Inflammatory macrophage (primary cell): ENCODE results near the gene KRTAP10-3.
"Not testable (repeated sequence)": the region's sequence is repeated elsewhere in the genome, so short reads cannot be mapped to it uniquely, and the experiment has no call there.

Experiments used
- DNase-seq, 2 donors: peaks; one replicate each; pipeline ENCODE4 v3.0.0-alpha.2; 2020 to 2022

Gene KRTAP10-3

GRCh38 chr21:44589586-44590305 lies 31.2 kb upstream of the KRTAP10-3 start:
- DNase-seq: no peak

DNA sequence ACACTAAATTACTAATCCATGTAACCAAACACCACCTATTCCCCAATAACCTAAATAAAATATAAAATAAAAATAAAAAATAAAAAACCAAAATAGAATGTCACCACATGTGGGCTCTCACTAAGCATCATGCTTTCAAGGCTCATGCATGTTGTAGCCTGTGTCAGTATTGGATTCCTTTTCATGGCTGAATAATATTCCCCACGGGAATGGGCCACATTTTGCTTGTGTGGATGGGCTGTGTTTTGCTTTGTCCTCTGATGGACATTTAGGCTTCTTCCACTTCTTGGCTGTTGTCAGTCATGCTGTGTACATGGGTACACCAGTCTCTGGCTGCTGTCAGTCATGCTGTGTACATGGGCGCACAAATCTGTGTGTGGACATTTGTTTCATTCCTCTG lies 30.5 kb upstream of the KRTAP10-3 start:
- DNase-seq: no peak

DNA sequence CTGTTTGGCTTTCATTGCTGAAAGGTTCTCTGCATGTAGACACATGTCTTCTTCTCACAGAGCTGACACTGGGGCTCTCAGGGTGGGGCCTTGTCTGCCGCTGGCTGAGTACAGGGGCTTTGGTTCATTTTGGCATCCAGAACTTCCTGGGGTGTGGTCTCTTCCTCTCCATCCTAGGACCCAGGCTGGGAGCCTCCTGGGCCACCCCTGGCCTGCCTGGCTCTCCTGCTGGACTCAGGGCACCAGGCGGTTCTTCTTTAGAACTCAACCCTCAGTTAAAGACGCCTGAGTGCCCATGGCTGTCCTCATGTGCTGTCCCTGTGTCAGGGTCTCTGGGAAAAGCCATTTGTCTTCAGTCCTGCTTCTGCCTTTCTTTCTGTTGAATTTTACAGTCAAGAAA lies 27.3 kb upstream of the KRTAP10-3 start:
- no peak for DNase-seq

DNA sequence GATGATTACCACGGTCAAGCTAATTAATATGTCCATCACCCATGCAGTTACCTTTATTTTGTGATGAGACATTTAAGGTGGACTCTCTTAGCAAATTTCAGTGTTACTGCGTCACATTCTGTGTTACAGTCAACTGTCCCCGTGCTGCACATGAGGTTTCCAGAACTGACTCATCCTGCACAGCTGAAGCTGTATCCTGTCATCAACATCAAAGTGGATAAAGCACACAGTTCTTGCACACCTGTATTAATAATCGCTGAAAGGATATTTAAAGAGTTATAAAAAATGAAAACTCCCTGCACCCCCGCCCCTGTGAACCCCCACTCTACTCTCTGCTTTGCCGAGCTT lies 25.2 kb upstream of the KRTAP10-3 start:
- DNase-seq: no peak

GRCh38 chr21:44583089-44583799 lies 24.6 kb upstream of the KRTAP10-3 start:
- no peak for DNase-seq

DNA sequence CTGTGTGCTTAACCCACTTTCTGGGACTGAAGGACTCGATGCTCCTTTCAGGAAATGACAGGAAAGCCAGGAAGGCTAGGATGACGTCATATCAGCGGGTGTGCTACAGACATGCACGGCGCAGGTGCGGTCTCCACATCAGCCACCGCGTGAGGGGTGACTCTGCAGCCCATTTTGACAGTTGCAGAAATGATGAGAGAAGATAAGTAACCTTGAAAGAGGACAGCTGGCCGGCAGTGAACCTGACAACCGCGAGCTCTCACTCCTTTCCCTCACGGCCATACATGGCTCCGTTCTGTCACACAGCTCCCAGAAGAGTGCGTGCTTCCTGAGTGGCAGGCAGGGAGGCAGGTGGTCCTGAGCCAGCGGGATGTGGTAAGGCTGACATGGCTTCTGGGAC lies 23.5 kb upstream of the KRTAP10-3 start:
- DNase-seq: no peak

GRCh38 chr21:44581158-44581557 lies 22.6 kb upstream of the KRTAP10-3 start:
- no peak for DNase-seq

- DNase-seq: not testable (repeated sequence)
Measured at GRCh38 chr21:44580231-44580821, 21.7 kb upstream of the KRTAP10-3 start, which contains the start of gene KRTAP10-5. KRTAP10-5 (minus strand) TSS chr21:44580604; CDS start chr21:44580578, 26 bp downstream.

DNA sequence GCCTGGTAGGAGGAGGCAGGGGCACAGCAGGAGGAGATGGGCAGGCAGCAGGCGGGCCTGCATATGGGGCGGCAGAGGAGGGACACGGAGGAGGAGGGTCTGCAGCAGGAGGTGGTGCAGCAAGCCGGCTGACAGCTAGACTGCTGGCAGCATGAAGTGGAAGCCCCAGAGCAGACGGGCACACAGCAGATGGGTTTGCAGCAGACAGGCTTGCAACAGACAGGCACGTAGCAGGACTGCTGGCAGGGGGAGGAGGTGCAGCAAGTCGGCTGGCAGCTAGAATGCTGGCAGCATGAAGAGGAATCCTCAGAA lies 21.2 kb upstream of the KRTAP10-3 start:
- DNase-seq: no peak

GRCh38 chr21:44579056-44579832 lies 20.6 kb upstream of the KRTAP10-3 start:
- DNase-seq: no peak

GRCh38 chr21:44578371-44579055 lies 19.9 kb upstream of the KRTAP10-3 start:
- DNase-seq: no peak

DNA sequence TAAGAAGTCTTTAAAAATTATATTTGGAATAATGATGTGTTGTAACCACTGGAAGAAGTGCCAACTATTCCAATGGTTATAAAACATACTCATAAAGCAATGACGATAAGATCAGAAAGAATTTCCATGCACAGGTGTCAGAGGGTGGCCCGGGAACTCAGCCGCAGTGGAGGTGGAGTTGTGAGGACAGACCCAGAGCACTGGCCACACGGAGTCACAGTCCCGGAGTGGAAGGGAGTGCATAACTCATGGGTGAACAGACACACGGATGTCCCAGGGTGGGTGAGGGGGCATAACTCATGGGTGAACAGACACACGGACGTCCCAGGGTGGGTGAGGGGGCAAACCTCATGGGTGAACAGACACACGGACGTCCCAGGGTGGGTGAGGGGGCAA lies 17.4 kb upstream of the KRTAP10-3 start:
- DNase-seq: no peak

- no peak for DNase-seq
Measured at GRCh38 chr21:44575307-44576024, 16.9 kb upstream of the KRTAP10-3 start.

GRCh38 chr21:44574457-44575306 lies 16.1 kb upstream of the KRTAP10-3 start:
- DNase-seq: no peak

- not testable (repeated sequence) for DNase-seq
Measured at GRCh38 chr21:44573630-44574456, 15.2 kb upstream of the KRTAP10-3 start, which contains the start of gene KRTAP10-4. KRTAP10-4 (plus strand) TSS chr21:44573729; CDS start chr21:44573759, 30 bp downstream.

- DNase-seq: no peak
Measured at GRCh38 chr21:44572959-44573583, 14.5 kb upstream of the KRTAP10-3 start.

- DNase-seq: no peak
Measured at GRCh38 chr21:44571844-44572782, 13.5 kb upstream of the KRTAP10-3 start.

DNA sequence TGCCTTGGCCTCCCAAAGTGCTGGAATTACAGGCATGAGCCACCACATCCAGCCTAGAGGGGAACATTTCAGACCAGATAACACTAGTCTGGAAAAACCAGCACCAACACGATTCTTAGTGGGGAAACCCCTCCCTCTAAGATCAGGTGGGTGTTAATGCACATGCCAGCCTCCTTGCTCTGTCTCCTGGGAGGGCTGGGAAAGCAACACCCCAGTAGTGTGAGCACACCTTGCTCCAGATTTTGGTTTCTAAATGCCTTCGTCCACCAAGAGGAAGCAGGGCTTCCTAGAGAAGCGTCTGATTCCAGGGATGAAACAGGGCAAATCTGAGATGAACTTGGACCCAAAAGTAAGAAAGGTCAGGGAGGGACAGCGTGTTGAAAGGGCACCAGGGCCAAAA lies 12.7 kb upstream of the KRTAP10-3 start:
- no peak for DNase-seq
